Hindlimb muscle (tissue), 1 donor: ENCODE results near the gene HTR2C. TPM values are rescaled to one million over a fixed set of nuclear protein-coding genes. Genes with fewer than 3 reads are reported as not detected.
A peak's percentile ranks its signal among the peaks of the same experiment; 100 is the strongest.
"Not testable (repeated sequence)": the region's sequence is repeated elsewhere in the genome, so short reads cannot be mapped to it uniquely, and the experiment has no call there.

Experiments
- DNase-seq: peaks from one replicate; pipeline ENCODE4 v3.0.0-alpha.2; 2013
- polyA plus RNA-seq: library from polyadenylated mRNA; unstranded; fragments of 120-200 nt; gene quantifications from one replicate; pipeline ENCODE4 v1.2.1, GENCODE V29; 2013; ENCODE audit not compliant: insufficient read length

The HTR2C gene
- polyA plus RNA-seq, 1 donor = not detected

DNA sequence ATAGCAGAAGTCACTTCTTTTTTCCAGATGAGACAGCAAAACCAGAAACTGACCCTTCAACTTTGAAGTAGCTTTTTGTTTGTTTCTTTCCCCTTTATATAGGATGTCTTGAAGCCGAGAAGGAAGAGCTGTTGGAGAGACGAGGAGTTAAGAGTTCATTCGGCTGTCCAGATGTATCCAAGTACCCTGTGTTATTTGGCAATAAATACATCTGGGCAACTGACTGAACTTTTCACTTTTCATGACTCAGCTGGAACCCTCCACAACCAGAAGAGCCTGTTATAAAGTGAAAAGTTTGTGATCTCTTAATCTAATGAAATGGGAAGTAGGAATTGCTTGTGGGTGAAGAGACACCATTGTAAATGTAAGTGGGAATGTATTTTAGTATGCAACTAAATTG, 131.2 kb downstream of the HTR2C start:
- DNase-seq = no peak

DNA sequence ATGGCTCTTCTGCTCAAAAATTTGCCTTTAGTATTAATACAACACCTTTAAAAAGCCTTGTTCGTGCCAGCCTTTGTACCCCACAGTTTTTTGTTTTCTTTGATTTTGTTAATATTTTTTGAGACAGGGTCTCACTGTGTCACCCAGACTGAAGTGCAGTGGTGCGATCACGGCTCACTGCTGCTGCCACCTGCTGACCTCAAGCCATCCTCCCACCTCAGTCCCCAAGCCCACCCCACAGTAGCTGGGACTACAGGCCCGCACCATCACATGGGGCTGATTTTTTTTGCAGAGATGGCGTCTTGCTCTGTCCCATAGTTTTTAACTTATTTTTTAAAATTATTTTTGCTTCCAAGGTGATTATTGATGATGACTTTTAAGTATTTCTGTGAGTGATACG, 134.0 kb downstream of the HTR2C start:
- no peak for DNase-seq

DNA sequence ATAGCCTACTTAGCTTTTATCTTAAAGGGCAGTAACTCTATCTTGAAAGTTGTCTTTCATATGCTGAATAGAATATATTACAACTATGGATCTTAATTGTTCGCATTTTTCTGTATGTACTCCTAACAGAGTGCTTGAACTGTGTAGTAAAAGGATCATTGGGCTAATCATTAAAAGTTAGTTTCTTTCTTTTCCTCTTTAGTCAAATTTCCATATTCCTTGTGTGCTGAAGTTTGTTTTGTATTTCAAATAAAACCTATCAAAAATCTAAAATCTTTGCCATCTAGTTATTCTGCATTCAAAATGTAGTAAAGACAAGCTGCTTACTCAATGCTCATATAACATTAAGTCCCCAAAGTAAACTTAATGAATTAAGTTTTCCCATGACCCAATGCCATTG, 182.7 kb downstream of the HTR2C start:
- DNase-seq = no peak

DNA sequence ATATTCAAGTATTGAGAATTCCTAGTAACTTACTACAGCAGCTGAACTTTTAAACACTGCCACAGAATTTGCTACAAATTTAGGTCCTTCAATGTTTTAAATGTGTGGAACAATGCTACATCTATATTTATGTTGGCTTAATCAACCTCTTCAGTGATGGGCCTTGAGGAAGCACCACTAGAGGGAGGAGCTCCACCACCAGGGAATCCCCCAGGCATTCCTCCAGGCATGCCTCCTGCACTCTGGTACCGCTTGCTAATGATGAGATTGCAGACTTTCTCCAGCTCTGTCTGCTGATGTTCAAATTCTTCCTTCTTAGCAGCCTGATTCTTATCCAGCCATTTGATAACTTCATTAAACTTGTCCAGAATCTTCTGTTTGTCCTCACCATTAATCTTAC, 190.8 kb downstream of the HTR2C start:
- no peak for DNase-seq

DNA sequence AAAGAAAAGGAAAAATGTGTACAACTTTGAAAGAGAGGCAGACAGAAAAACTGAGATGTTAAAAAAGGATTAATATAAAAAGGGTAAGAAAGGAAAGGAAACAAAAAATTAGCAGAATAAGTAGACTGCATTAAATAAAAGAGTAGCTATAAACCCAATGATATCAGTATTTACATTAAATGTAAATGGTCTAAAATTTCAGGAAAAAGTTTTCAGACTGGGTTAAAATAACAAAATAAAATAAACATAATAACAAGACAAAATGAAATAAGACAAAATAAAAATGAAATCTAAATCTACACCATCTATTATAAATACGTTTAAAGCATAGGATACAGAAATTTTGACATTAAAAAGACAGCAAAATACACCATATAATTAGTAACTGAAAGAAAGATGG, 199.0 kb downstream of the HTR2C start:
- DNase-seq = no peak

DNA sequence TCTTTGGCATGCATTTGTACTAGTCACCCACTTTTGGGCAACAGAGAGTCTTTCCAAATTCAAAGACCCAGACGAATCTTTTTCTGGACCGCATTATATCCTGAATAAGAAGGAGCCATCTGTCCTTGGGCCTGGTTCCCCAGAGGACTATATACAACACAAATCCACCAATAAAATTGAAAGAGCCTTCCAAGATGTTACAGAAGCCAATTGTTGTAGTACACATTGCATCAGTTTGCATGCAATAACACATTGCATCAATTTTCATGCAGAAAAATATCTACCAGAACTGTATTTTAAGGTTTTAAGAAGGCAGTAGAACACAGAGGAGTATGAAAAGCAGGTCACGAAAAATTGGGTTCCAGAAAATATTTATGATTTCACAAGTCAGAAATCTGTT, 203.2 kb downstream of the HTR2C start:
- peak; percentile 6 for DNase-seq

DNA sequence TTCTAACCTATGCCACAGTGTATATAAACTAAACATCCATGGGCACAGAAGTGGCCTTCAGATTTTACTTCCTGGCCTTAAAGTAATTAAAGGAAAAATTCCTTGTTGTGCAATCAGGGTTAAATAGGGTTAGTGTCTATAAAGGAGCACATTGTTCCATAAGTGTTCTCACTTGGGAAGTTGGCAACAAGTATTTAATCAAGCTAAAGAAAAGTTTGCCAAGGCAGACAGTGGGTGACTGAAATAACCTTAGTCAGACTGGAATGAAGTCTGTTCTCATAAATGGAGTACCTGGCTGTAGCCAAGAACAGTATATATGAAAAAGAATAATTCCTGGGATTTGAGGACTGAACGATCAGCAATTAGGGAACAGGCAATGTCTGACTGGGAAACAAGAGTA, 213.6 kb downstream of the HTR2C start:
- DNase-seq = no peak

DNA sequence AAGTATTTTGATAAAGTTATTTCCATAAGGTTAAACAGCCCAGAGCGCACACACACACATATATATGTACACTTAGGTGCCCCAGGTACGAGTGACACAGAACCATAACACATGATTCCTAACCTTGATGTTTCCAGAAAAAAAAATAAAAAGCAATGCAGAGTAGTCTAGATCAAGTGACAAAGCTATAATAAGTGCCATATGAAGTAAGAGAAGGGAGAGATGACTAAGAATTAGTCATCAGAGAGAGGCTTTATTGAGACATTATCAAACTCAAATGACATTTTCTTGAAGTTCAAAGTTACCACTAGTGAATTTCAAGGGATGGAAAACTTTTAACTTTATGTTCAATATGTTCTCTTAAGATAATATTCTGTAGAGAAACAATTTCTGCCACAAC, 215.0 kb downstream of the HTR2C start:
- DNase-seq = no peak

DNA sequence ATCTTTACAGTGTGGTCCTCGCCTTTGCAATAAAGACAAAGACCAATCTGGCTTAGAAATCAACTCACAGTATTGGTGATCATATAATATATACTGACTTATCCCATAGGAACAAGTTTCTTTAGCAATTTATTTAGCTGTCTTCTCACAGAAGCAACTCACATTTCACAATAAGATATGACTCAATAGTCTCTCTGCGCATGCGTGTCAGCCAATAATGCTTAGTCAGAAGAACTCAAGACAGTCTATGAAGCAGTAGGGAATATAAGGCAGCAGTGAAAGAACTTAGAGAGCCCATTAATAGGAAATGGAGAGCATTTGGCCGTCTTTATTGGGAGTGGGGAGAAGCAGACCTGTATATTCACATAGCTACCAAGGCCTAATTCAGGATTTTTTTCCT, 216.8 kb downstream of the HTR2C start:
- no peak for DNase-seq

DNA sequence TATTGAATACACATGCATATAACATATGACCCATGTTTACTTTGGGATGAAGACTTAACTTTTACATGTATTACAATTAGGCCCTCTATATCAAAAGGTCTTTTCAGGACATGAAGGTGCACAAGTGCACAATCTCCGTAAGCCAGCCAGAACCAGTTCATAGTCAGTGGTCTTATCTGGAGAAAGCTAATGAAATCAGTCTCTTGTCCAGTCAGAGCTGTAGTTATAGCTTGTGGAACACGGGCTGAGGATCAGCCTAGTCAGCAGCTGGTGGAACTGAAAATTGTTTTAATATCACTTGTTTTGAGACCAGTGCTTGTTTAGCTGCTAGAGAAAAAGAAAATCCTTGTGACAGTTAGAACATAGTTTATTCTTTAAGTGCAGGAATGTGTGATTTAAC, 235.6 kb downstream of the HTR2C start:
- no peak for DNase-seq

DNA sequence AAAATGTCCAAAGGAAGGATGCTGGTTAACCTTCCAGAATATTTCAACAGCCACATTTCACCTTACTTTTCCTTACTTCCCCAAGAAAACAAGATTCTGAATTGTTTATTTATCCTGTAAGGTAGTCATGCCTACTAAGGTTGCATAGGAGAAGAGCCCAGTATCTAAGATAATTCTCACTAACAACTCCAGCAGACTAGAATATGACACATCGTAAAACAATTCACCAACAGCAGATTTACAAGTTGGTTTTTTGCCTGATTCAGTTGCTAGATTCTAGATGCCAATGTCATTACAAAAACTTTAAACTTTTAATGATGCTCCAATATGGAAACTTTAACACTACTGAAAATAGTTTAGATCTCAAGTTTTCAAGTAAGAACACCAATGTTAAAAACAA, 257.2 kb downstream of the HTR2C start:
- DNase-seq = no peak

DNA sequence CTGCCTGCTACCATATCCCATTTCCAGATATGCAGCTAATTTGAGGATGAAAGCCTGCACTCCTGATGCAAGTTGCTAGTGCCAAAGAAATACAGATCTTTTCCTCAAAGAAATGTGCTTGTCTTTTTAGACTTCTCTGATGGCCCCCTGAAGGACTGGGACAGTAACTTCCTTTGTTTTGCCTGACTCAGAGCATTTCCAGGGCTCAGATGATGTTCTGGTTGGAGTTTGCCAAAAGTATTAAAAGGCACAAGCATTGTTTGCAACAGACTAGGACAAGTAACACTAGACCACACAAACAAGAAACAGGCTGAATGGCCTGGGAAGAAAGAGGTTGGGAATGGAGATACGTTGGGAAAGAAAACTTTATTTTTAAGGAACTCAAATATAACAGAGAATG, 258.3 kb downstream of the HTR2C start:
- DNase-seq = no peak

DNA sequence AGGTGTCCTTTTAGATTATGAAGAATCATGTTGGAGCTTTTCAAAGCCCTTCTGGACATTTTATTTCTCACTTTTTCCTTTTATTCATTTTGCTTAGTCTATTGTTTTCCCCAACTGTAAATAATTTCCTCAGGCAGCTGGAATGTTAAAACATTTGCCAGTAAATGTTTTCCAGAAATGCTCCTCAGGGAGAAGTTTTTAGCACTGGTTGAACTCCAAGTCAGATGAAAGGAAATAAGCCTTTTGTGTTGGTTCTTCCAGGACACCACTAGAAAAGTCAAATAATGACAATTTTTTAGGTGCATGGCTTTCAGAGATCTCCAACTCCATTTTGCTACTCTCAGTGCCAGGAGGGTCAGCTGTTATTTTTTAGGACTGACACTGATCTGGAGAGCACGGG, 305.6 kb downstream of the HTR2C start:
- DNase-seq = peak; percentile 38

DNA sequence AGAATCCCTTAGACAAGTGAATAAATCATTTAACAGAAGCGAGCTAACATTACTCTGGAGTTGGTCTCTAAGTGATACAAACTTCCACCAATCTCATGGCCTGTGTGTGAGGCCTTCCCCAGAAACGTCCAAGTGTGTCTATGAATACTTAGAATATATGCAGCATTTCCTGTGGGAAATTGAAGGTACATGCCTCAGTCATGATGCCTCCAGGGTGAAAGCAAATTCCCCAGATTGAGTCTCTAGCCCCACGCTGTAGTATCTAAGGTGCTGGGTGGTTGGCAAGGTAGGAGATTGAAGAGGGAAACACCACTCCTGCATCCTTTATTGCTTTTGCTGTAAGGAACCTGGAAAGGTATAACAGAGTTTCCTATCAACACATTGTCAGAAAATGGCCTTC, 319.7 kb downstream of the HTR2C start:
- no peak for DNase-seq

DNA sequence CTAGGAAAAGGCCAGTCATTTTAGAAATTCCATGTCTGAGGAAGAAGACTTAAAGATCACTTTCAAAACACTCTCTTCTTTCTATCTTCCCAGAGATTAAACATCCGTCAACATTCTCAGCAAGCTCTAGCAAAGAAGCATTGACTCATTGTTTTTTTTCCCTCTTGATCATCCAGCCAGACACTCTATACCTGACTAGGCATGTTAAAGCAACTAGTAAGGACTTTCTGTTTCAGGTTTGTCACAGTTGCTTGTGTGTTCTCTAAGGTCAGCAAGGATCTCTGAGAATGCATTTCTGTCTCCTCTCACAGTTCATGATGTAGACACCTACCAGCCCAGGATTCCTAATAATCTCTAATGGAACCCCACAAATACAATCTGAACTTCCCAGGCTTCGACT, 321.4 kb downstream of the HTR2C start:
- DNase-seq = no peak

DNA sequence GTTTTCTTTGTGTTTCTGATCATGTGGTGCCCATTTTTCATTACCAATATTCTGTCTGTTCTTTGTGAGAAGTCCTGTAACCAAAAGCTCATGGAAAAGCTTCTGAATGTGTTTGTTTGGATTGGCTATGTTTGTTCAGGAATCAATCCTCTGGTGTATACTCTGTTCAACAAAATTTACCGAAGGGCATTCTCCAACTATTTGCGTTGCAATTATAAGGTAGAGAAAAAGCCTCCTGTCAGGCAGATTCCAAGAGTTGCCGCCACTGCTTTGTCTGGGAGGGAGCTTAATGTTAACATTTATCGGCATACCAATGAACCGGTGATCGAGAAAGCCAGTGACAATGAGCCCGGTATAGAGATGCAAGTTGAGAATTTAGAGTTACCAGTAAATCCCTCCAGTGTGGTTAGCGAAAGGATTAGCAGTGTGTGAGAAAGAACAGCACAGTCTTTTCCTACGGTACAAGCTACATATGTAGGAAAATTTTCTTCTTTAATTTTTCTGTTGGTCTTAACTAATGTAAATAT, 323.2 kb downstream of the HTR2C start:
- DNase-seq = no peak

DNA sequence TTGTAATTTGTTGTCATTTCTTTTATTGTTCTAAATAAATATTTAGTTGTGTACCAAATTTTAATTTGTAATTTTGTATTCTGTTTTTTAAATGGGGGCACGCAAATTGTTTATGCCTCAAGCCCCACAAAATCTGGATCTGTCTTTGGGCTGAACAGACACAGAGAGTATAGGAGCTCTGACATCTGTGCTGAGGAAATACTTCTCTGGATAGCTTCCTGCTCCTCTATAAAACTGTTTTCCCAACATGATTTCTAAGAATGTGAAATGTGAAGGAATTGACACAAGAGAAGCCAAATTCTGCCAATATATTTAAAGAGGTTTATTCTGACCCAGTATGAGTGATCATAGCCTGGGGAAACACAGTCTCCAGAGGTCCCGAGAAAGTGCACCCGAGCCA, 340.5 kb downstream of the HTR2C start:
- no peak for DNase-seq

DNA sequence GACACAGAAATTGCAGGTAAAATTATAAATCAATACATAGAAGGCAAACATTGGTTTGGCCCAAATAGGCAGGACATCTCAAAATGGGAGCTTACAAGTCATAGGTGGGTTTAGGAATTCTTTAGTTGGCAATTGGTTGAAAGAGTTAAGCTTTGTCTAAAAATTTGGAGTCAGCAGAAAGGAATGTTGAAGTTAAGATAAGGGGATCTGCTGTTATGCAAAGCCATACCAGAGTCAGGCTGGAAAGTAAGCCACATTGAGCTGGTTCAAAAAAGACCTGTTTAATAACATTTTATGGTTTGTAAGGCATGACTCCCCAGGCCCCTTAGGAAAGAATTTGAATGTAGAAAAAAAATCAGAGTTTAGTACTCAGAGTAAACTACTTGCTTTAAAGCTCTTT, 341.0 kb downstream of the HTR2C start:
- DNase-seq = no peak

DNA sequence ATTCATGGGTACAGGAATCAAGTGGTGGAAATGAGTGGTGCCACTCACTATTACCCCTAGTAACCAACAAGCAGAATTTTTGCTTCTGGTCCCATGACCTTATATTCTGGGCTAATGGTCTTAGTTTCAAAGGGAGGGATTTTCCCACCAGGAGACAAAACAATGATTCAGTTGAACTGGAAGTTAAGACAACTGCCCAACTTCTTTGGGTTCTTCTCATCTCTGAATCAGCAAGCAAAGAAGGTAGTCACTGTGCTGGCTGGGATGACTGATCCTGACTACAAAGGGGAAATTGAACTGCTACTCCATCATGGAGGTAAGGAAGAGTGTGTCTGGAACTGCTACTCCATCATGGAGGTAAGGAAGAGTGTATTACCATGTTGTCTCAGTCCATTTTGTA, 346.3 kb downstream of the HTR2C start:
- no peak for DNase-seq

DNA sequence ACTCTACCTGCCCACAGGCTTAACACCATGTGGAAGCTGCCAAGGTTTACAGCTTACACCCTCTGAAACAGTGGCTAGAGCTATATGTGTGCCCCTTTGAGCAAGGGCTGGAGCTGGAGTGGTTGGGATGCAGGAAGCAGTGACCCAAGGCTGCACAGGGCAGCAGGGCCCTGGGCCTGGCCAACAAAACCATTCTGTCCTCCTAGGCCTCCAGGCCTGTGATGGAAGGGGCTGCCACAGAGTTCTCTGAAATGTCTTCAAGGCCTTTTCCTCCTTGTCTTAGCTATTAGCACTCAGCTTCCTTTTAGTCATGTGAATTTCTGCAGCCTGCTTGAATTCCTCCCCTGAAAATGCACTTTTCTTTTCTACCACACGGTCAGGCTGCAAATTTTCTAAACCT, 348.7 kb downstream of the HTR2C start:
- no peak for DNase-seq

DNA sequence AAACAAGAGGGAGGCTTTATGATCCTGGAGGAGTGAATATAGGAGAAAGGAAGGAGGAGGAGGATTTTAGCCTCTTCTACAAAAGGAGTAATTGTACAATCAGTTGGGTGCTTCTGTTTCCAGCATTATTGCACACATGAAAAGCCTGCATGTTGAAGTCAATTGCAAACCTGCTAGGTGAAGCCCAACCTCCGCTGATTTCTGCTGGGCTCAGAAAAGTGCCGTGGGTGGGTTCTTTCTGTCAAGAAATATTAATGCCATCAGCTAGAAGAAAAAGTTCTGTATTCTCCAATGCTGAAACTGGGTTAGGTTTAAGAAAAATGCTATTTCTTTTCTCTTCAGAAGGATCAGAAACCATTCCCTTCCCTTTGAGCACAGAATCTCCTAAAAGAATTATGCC, 349.4 kb downstream of the HTR2C start:
- DNase-seq = not testable (repeated sequence)

DNA sequence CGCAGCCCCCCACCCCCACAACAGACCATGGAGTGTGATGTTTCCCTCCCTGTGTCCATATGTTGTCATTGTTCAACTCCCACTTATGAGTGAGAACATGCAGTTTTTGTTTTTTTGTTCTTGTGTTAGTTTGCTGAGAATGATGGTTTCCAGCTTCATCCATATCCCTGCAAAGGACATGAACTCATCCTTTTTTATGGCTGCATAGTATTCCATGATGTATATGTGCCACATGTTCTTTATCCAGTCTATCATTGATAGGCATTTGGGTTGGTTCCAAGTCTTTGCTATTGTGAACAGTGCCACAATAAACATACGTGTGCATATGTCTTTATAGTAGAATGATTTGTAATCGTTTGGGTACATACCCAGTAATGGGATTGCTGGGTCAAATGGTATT, 353.2 kb downstream of the HTR2C start:
- not testable (repeated sequence) for DNase-seq

DNA sequence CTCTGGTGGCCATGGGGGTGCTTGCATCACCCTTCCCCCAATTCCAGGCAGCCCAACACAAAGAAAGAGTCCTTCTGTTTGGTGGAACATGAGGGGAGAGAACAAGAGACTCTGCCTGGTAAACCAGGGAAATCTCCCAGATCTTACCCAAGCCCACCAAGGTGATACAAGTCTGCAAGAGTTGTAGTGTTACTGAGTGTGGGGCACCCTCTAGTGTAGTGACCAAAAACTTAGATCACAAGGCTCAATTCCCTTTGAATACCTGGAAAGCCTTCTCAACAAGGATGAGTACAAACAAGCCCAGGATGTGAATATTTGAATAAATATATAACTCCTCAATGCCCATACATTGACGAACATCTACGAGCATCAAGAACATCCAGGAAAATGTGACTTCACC, 368.8 kb downstream of the HTR2C start:
- DNase-seq = no peak
